GM21825 (cell line): ENCODE measurements around the gene PIGB.
"Not testable (repeated sequence)": the region's sequence is repeated elsewhere in the genome, so short reads cannot be mapped to it uniquely, and the experiment has no call there.

Experiments used
- ATAC-seq: cut with Tn5 transposase; IDR thresholded peaks from one replicate; pipeline ENCODE4 v1.9.1; 2021; ENCODE audit warnings: mild to moderate bottlenecking, moderate library complexity; ENCODE audit not compliant: unreplicated experiment

Gene PIGB

GRCh38 chr15:55372701-55373440 is 53.8 kb downstream of the PIGB start:
- ATAC-seq = no peak

DNA sequence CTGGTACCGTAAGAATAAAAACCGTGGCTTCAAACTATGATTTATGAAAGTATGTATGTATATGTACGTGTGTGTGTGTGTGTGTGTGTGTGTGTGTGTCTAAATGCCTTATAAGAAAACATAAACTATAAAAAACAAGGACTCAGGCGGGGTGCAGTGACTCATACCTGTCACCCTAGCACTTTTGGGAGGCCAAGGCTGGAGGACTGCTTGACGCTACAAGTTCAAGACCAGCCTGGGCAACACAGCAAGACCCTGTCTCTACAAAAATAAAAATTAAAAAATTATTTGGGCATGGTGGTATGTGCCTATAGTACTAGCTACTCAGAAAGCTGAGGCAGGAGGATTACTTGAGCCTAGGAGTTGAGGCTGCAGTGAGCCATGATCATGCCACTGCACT is 60.1 kb downstream of the PIGB start:
- ATAC-seq = no peak

DNA sequence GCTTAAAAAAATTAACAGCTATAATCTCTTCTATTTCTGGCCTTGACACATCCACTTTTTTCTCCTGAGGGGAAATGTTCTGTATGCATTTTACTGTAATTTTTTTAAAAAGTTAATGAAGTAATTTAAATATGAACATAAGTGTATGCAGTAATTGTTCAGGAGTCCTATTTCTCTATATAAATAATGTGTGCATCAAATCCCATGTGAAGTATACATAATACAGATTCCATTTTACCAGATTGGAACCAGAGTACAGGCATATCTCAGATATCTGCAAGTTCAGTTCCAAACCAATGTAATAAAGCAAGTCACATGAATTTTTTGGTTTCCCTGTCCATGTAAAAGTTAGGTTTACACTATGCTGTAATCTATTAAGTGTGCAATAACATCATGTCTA is 62.6 kb downstream of the PIGB start:
- no peak for ATAC-seq

DNA sequence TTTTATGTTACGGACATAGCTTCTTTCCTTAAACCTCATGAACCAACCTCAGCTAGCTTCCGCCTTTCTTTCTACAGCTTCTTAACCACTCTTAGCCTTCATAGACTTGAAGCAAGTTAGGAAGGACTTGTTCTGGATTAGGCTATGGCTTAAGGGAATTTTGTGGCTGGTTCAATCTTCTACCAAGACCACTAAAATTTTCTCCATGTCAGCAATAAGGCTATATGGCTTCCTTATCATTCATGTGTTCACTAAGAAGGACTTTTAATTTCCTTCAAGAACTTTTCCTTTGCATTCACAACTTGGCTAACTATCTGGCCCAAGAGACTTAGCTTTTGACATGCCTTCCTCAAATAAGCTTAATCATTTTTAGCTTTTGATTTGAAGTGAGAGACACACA is 64.7 kb downstream of the PIGB start:
- ATAC-seq = no peak

- ATAC-seq = no peak
These were observed 68.0 kb downstream of the PIGB start for GRCh38 chr15:55387027-55387426.

GRCh38 chr15:55389264-55389607 is 70.2 kb downstream of the PIGB start:
- no peak for ATAC-seq

DNA sequence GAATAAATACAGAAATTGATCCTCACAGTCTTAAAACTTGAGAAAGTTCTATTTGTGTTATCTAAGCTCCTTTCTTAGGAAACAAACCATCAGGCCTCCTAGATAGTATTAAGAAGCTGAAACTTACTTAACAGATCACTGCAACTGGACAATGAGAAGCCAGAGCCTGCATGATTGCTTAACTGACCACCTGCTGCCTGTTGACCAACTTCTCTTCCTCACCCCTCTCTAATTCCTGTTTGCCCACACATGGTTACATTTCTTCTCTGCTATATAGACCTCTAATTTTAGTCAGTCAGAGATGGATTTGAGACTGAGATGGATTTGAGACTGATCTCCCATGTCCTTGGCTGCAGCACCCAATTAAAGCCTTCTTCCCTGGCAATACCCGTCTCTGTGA is 75.7 kb downstream of the PIGB start:
- ATAC-seq = no peak

- ATAC-seq = no peak
These were observed 79.2 kb downstream of the PIGB start for GRCh38 chr15:55398243-55398642.

DNA sequence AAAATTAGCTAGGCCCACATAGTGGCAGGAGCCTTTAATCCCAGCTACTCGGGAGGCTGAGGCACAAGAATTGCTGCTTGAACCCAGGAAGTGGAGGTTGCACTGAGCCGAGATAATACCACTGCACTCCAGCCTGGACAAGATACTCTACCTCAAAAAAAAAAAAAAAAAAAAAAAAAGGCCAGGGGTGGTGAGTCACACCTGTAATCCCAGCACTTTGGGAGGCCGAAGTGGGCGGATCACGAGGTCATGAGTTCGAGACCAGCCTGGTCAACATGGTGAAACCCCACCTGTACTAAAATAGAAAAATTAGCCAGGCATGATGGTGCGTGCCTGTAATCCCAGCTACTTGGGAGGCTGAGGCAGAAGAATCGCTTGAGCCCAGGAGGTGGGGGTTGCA is 81.0 kb downstream of the PIGB start:
- not testable (repeated sequence) for ATAC-seq

- ATAC-seq = no peak
These were observed 82.8 kb downstream of the PIGB start for GRCh38 chr15:55401786-55402246.

GRCh38 chr15:55402707-55403106 is 83.7 kb downstream of the PIGB start:
- ATAC-seq = no peak

- no peak for ATAC-seq
These were observed 84.5 kb downstream of the PIGB start for GRCh38 chr15:55403531-55403930.
